Activated naive CD4-positive, alpha-beta T cell treated with anti-CD3 and anti-CD28 coated beads, Interleukin-2, amount 10 ng/mL, durations not matched to agents 7 days and 5 days (primary cell): ENCODE results near the gene AP2M1.
A peak's percentile ranks its signal among the peaks of the same experiment; 100 is the strongest.

Experiments used
- CTCF ChIA-PET: fragments of 350-600 bp; sonication (Branson Sonifier 250); formaldehyde crosslinking; loops from one replicate; lab custom pipeline; 2021; ENCODE audit warnings: antibody characterized with exemption; lab: Charles Lee
- DNase-seq: peaks from one replicate; pipeline ENCODE4 v3.0.0-alpha.2; 2020
- H3K27ac Mint-ChIP-seq: one replicate; pipeline ENCODE4 v1.8.0; 2021; ENCODE audit warnings: mild to moderate bottlenecking, moderate library complexity, mixed read lengths
- H3K27me3 Mint-ChIP-seq: one replicate; pipeline ENCODE4 v1.8.0; 2021; ENCODE audit warnings: mild to moderate bottlenecking, mixed read lengths
- H3K36me3 Mint-ChIP-seq: one replicate; pipeline ENCODE4 v1.8.0; 2021; ENCODE audit warnings: mixed read lengths
- H3K4me1 Mint-ChIP-seq: one replicate; pipeline ENCODE4 v1.8.0; 2021; ENCODE audit warnings: mixed read lengths
- H3K4me3 Mint-ChIP-seq: one replicate; pipeline ENCODE4 v1.8.0; 2021; ENCODE audit warnings: mild to moderate bottlenecking, moderate library complexity, mixed read lengths
- H3K9me3 Mint-ChIP-seq: one replicate; pipeline ENCODE4 v1.8.0; 2021; ENCODE audit warnings: mixed read lengths

AP2M1 gene

GRCh38 chr3:184198509-184198908 lies 23.9 kb downstream of the AP2M1 start:
- peaks cover 8% of the 10 kb centered on the region for H3K36me3 Mint-ChIP-seq
- no peak overlapping the region for H3K4me3 Mint-ChIP-seq
- DNase-seq: no peak
- no peak overlapping the region for H3K27ac Mint-ChIP-seq
- no peaks in the 10 kb centered on the region for H3K4me1 Mint-ChIP-seq
- CTCF ChIA-PET: no interaction called here
- no peaks in the 10 kb centered on the region for H3K9me3 Mint-ChIP-seq
- H3K27me3 Mint-ChIP-seq: peaks cover 6% of the 10 kb centered on the region

DNA sequence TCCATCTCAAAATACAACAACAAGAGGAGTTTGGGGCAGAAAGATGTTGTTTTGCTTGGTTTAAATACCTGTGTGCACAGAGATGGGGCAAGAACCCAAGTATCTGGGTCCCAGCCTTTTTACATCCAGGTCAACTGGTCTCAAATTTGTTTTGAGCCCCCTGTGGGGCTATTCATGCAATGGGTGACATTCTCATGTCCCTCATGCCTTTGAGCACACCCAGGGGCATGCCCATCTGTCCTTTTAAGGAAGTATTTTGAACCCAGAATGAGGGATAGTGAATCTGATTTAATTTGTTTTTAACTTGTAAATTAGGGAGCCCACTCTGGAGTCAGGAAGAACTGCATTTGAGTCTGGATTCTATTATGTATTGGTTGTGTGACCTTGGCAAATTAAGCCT lies 26.2 kb downstream of the AP2M1 start:
- CTCF ChIA-PET: no interaction called here
- no peaks in the 10 kb centered on the region for H3K4me1 Mint-ChIP-seq
- H3K9me3 Mint-ChIP-seq: no peaks in the 10 kb centered on the region
- H3K27me3 Mint-ChIP-seq: peaks cover 16% of the 10 kb centered on the region
- no peaks in the 10 kb centered on the region for H3K36me3 Mint-ChIP-seq
- no peak for DNase-seq
- H3K4me3 Mint-ChIP-seq: no peak overlapping the region
- no peak overlapping the region for H3K27ac Mint-ChIP-seq

- H3K27ac Mint-ChIP-seq: no peak overlapping the region
- peaks cover 30% of the 10 kb centered on the region for H3K27me3 Mint-ChIP-seq
- H3K9me3 Mint-ChIP-seq: no peaks in the 10 kb centered on the region
- no peaks in the 10 kb centered on the region for H3K36me3 Mint-ChIP-seq
- CTCF ChIA-PET: interaction anchor here (1.0 kb wide), 1 partner anchor 24 kb away, joined by 5 read pairs; no protein-coding TSS in a partner anchor
- H3K4me1 Mint-ChIP-seq: no peaks in the 10 kb centered on the region
- no peak for DNase-seq
- no peak overlapping the region for H3K4me3 Mint-ChIP-seq
These were observed 28.9 kb downstream of the AP2M1 start for GRCh38 chr3:184203526-184203925.

DNA sequence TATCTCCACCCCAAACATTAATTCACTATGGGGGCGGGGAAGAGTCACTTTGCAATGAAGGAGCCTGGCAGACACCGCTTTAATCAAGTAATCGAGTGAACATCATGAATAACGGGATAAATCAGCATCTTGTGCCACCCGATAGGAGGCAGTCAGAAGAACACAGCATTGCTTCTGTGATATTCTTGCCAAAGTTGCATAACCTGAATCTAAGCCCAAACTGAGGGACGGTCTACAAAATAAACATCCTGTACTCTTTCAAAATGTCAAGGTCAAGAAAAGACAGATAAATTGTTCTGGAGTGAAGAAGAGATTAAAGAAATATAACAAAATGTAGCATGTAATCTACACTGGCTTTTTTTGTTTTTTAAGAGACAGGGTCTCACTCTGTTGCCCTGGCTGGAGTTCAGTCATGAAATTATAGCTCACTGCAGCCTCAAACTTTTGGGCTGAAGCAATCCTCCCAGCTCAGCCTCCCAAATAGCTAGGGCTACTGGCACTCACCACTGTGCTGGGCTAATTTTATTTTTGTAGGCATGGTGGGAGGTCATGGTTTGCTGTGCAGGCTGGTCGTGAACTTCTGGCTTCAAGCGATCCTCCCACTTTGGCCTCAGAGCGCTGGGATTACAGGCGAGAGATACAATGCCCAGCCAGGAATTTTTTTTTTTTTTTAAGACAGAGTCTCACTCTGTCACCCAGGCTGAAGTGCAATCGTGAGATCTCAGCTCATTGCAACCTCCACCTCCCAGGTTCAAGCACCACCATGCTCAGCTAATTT lies 34.7 kb downstream of the AP2M1 start:
- H3K4me3 Mint-ChIP-seq: no peak overlapping the region
- H3K36me3 Mint-ChIP-seq: no peaks in the 10 kb centered on the region
- no peak overlapping the region for H3K27ac Mint-ChIP-seq
- H3K9me3 Mint-ChIP-seq: no peaks in the 10 kb centered on the region
- peaks cover 24% of the 10 kb centered on the region for H3K27me3 Mint-ChIP-seq
- DNase-seq: no peak
- H3K4me1 Mint-ChIP-seq: no peaks in the 10 kb centered on the region
- CTCF ChIA-PET: interaction anchor here (2.8 kb wide), 1 partner anchor 19 kb away, joined by 13 read pairs; no protein-coding TSS in a partner anchor

- Mint-ChIP-seq H3K4me3 (no peak overlapping the region), H3K4me1 (no peaks in the 10 kb centered on the region), H3K27ac (no peak overlapping the region), H3K9me3 (no peaks in the 10 kb centered on the region), H3K27me3 (peaks cover 22% of the 10 kb centered on the region), H3K36me3 (no peaks in the 10 kb centered on the region)
- CTCF ChIA-PET: interaction anchor here (2.8 kb wide), 1 partner anchor 17 kb away, joined by 13 read pairs; no protein-coding TSS in a partner anchor
- no peak for DNase-seq
These were observed 36.6 kb downstream of the AP2M1 start for GRCh38 chr3:184211297-184211696.

GRCh38 chr3:184211718-184212117 lies 37.1 kb downstream of the AP2M1 start:
- H3K4me3 Mint-ChIP-seq: no peak overlapping the region
- no peaks in the 10 kb centered on the region for H3K9me3 Mint-ChIP-seq
- no peak for DNase-seq
- H3K27ac Mint-ChIP-seq: no peak overlapping the region
- CTCF ChIA-PET: interaction anchor here (2.8 kb wide), 1 partner anchor 16 kb away, joined by 13 read pairs; no protein-coding TSS in a partner anchor
- H3K4me1 Mint-ChIP-seq: no peaks in the 10 kb centered on the region
- H3K27me3 Mint-ChIP-seq: peaks cover 18% of the 10 kb centered on the region
- no peaks in the 10 kb centered on the region for H3K36me3 Mint-ChIP-seq

DNA sequence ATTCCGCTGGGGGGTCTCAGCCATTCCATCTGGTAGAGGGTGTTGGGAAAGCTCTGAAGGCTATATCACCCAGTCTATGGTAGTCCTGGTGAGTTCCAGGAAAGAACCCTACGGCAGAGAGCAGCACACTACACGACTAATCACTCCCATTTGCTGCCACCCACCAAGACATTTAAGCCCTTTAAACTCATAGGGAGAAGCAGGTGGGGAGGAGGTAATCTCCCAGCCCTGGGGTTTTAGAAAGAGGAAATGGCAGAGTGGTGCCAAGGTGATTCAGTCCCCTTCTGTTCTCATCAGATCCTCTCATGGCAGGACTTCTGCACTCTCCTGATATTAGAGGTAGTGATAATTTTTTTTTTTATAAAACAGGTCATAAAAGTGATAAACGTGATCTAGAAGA lies 44.2 kb downstream of the AP2M1 start:
- Mint-ChIP-seq H3K36me3 (no peaks in the 10 kb centered on the region), H3K9me3 (no peaks in the 10 kb centered on the region), H3K27me3 (peaks cover 4% of the 10 kb centered on the region), H3K4me3 (no peak overlapping the region), H3K27ac (no peak overlapping the region), H3K4me1 (no peaks in the 10 kb centered on the region)
- no peak for DNase-seq
- CTCF ChIA-PET: interaction anchor here (1.5 kb wide), 1 partner anchor 8 kb away, joined by 5 read pairs; no protein-coding TSS in a partner anchor

GRCh38 chr3:184222521-184222920 lies 47.9 kb downstream of the AP2M1 start:
- CTCF ChIA-PET: no interaction called here
- no peak overlapping the region for H3K4me3 Mint-ChIP-seq

GRCh38 chr3:184223946-184224345 lies 49.3 kb downstream of the AP2M1 start:
- CTCF ChIA-PET: no interaction called here
- no peak for DNase-seq
- no peak overlapping the region for H3K4me3 Mint-ChIP-seq
- peaks cover 2% of the 10 kb centered on the region for H3K4me1 Mint-ChIP-seq
- H3K36me3 Mint-ChIP-seq: no peaks in the 10 kb centered on the region
- no peaks in the 10 kb centered on the region for H3K9me3 Mint-ChIP-seq
- no peak overlapping the region for H3K27ac Mint-ChIP-seq
- peaks cover 45% of the 10 kb centered on the region for H3K27me3 Mint-ChIP-seq

More at GRCh38 chr3:184222521-184222920, 47.9 kb downstream of the AP2M1 start:
- no peaks in the 10 kb centered on the region for H3K9me3 Mint-ChIP-seq
- DNase-seq: no peak
- H3K27me3 Mint-ChIP-seq: peaks cover 31% of the 10 kb centered on the region
- H3K27ac Mint-ChIP-seq: no peak overlapping the region
- no peaks in the 10 kb centered on the region for H3K36me3 Mint-ChIP-seq
- no peaks in the 10 kb centered on the region for H3K4me1 Mint-ChIP-seq

GRCh38 chr3:184227481-184227935 lies 52.9 kb downstream of the AP2M1 start:
- H3K36me3 Mint-ChIP-seq: no peaks in the 10 kb centered on the region
- no peak overlapping the region for H3K27ac Mint-ChIP-seq
- CTCF ChIA-PET: interaction anchor here (0.7 to 5.1 kb wide), 42 partner anchors 9 to 1034 kb away, joined by 3 to 58 read pairs (median 4); partner anchors contain the start of genes ALG3, CAMK2N2, DVL3 and EEF1AKMT4
- peaks cover 9% of the 10 kb centered on the region for H3K4me1 Mint-ChIP-seq
- no peak overlapping the region for H3K4me3 Mint-ChIP-seq
- H3K27me3 Mint-ChIP-seq: peaks cover 80% of the 10 kb centered on the region
- H3K9me3 Mint-ChIP-seq: no peaks in the 10 kb centered on the region
- DNase-seq: peak; percentile 67

- no peaks in the 10 kb centered on the region for H3K36me3 Mint-ChIP-seq
- peak overlapping the region; percentile 53 for H3K4me3 Mint-ChIP-seq
- no peak overlapping the region for H3K27ac Mint-ChIP-seq
- CTCF ChIA-PET: interaction anchor here (0.8 to 5.1 kb wide), 26 partner anchors 11 to 1035 kb away, joined by 3 to 58 read pairs (median 6); partner anchors contain the start of genes ALG3, CAMK2N2 and EEF1AKMT4
- H3K4me1 Mint-ChIP-seq: peaks cover 9% of the 10 kb centered on the region
- peaks cover 90% of the 10 kb centered on the region for H3K27me3 Mint-ChIP-seq
- no peaks in the 10 kb centered on the region for H3K9me3 Mint-ChIP-seq
- no peak for DNase-seq
These were observed 53.9 kb downstream of the AP2M1 start for GRCh38 chr3:184228376-184229137.

DNA sequence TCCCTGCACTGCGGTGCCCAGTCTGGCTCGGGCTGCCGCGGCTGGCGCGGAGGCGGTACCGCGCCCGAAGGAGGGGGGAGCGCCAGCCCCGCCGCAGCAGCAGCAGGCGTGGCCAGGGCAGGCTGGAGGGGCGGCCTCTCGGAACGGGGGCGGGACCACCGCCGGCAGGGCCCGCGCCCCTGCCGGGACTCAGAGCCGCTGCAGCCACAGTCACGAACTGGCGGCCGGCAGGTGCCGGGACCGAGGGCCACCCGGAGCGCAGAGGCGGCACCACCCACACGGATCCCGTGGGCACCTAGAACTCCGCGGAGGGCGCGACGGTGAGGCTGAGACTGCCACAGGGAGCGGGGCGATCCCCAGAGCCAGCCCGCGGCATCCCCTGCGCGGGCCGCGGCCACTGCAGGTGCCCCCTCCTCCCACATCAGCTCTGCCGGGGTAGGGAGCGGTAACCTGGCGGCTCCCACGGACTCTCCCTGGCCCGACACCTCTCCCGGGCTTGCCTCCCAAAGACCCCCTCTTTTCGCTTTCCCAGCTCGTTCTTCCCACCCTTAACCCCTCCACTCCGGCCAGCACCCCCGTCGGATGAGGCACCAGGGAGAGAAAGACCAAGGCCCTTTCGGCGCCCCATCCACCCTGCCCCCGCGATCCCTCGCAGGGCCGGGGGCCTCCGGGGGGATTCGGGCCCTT lies 54.9 kb downstream of the AP2M1 start, which contains the start of gene VWA5B2:
Gene VWA5B2, plus strand, starts transcription at position 192 of the 687 bp plus-strand sequence. CDS start 944 bp downstream, outside the sequence.
- CTCF ChIA-PET: interaction anchor here (0.9 to 5.1 kb wide), 4 partner anchors 10 to 142 kb away, joined by 3 to 58 read pairs (median 13); no protein-coding TSS in a partner anchor
- Mint-ChIP-seq H3K9me3 (no peaks in the 10 kb centered on the region), H3K36me3 (no peaks in the 10 kb centered on the region), H3K27me3 (peaks cover 93% of the 10 kb centered on the region), H3K4me1 (peaks cover 9% of the 10 kb centered on the region), H3K4me3 (peak within 1 kb of the TSS; percentile 53), H3K27ac (no peak within 1 kb of the TSS)
- DNase-seq: peak; percentile 74

DNA sequence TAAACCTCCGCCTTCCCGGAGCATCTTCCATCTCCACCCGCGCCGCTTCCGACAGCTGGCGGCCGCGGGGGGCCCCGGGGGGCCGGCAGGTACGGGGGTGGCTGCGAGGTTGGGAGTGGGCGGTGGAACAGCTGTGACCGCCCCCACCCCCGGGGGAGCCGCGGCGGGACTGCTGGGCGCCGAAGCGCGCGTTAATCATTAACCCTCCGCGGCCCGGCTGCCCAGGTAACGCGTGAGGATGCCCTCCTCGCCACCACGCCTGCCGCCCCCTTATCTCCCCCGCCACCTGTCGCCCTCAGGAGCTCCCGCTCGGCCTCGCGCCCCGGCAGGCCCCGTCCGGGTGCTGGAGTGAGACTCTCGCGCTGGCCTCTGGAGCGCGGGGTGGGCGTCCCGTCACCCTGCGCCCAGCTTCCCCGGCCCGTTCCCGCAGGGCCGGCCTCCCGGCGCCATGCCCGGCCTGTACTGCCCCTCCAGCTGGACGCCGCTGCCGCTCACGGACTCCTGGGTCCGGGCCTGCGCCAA lies 55.5 kb downstream of the AP2M1 start:
- Mint-ChIP-seq H3K9me3 (no peaks in the 10 kb centered on the region), H3K4me1 (peaks cover 9% of the 10 kb centered on the region), H3K27ac (no peak overlapping the region), H3K4me3 (no peak overlapping the region), H3K27me3 (peaks cover 93% of the 10 kb centered on the region), H3K36me3 (no peaks in the 10 kb centered on the region)
- CTCF ChIA-PET: interaction anchor here (0.7 to 5.1 kb wide), 3 partner anchors 9 to 62 kb away, joined by 3 to 58 read pairs (median 3); no protein-coding TSS in a partner anchor
- DNase-seq: no peak
